HG03520 (cell line): Measurements from ENCODE around the gene NDUFAF7.
"Not testable (repeated sequence)": the region's sequence is repeated elsewhere in the genome, so short reads cannot be mapped to it uniquely, and the experiment has no call there.

Experiments
- ATAC-seq: cut with Tn5 transposase; IDR thresholded peaks from one replicate; pipeline ENCODE4 v1.9.1; 2021; ENCODE audit warnings: mild to moderate bottlenecking, moderate library complexity; ENCODE audit not compliant: unreplicated experiment

NDUFAF7 gene

GRCh38 chr2:37276291-37276690, 44.8 kb downstream of the NDUFAF7 start:
- no peak for ATAC-seq

- ATAC-seq: no peak
Observed at GRCh38 chr2:37281916-37282315, 50.5 kb downstream of the NDUFAF7 start.

GRCh38 chr2:37282746-37283145, 51.3 kb downstream of the NDUFAF7 start:
- no peak for ATAC-seq

GRCh38 chr2:37283207-37283606, 51.7 kb downstream of the NDUFAF7 start:
- no peak for ATAC-seq

- ATAC-seq: no peak
Observed at GRCh38 chr2:37284381-37284780, 52.9 kb downstream of the NDUFAF7 start.

- ATAC-seq: no peak
Observed at GRCh38 chr2:37287966-37288365, 56.5 kb downstream of the NDUFAF7 start.

GRCh38 chr2:37291680-37292079, 60.2 kb downstream of the NDUFAF7 start:
- ATAC-seq: no peak

- not testable (repeated sequence) for ATAC-seq
Observed at GRCh38 chr2:37294858-37295257, 63.4 kb downstream of the NDUFAF7 start.

- no peak for ATAC-seq
Observed at GRCh38 chr2:37295469-37296073, 64.1 kb downstream of the NDUFAF7 start.

GRCh38 chr2:37297632-37298031, 66.2 kb downstream of the NDUFAF7 start:
- no peak for ATAC-seq
